HG03460 (cell line): Measurements from ENCODE around the gene ONECUT3.

Experiments used
- ATAC-seq: cut with Tn5 transposase; IDR thresholded peaks from one replicate; pipeline ENCODE4 v1.9.1; 2021; ENCODE audit not compliant: unreplicated experiment

ONECUT3 gene

GRCh38 chr19:1813192-1814182 is 60.2 kb downstream of the ONECUT3 start:
- ATAC-seq: no peak

GRCh38 chr19:1814391-1814790 is 61.1 kb downstream of the ONECUT3 start:
- no peak for ATAC-seq

GRCh38 chr19:1814833-1815604 is 61.7 kb downstream of the ONECUT3 start:
- no peak for ATAC-seq

GRCh38 chr19:1815605-1816529 is 62.6 kb downstream of the ONECUT3 start:
- no peak for ATAC-seq

- no peak for ATAC-seq
Observed at GRCh38 chr19:1816530-1817298, 63.4 kb downstream of the ONECUT3 start.

GRCh38 chr19:1817553-1818179 is 64.4 kb downstream of the ONECUT3 start:
- no peak for ATAC-seq

- no peak for ATAC-seq
Observed at GRCh38 chr19:1818549-1819195, 65.4 kb downstream of the ONECUT3 start.

- no peak for ATAC-seq
Observed at GRCh38 chr19:1819341-1820255, 66.3 kb downstream of the ONECUT3 start.

GRCh38 chr19:1822210-1822609 is 68.9 kb downstream of the ONECUT3 start:
- no peak for ATAC-seq

GRCh38 chr19:1823020-1823419 is 69.7 kb downstream of the ONECUT3 start:
- no peak for ATAC-seq

GRCh38 chr19:1823539-1824251 is 70.4 kb downstream of the ONECUT3 start:
- ATAC-seq: no peak

- ATAC-seq: no peak
Observed at GRCh38 chr19:1824252-1824622, 70.9 kb downstream of the ONECUT3 start.

GRCh38 chr19:1825909-1826556 is 72.7 kb downstream of the ONECUT3 start:
- no peak for ATAC-seq

GRCh38 chr19:1826557-1827521 is 73.5 kb downstream of the ONECUT3 start:
- no peak for ATAC-seq

GRCh38 chr19:1827566-1828278 is 74.4 kb downstream of the ONECUT3 start:
- no peak for ATAC-seq
